H1 (cell line): ENCODE measurements around the gene GALNT17. TPM values are rescaled to one million over a fixed set of nuclear protein-coding genes. Genes with fewer than 3 reads are reported as not detected.

ENCODE experiments used
- BRCA1 ChIP-seq: IDR thresholded peaks from 2 replicates; pipeline ENCODE4 v1.6.1; 2012; ENCODE audit warnings: low read depth, low read length, improper control_type of control experiment
- CHD1 ChIP-seq: IDR thresholded peaks from 2 replicates; pipeline ENCODE4 v1.6.1; 2012; ENCODE audit warnings: low read depth, low read length, improper control_type of control experiment
- CTBP2 ChIP-seq: IDR thresholded peaks from 2 replicates; pipeline ENCODE4 v1.7.0; 2011; ENCODE audit warnings: borderline replicate concordance, mild to moderate bottlenecking, moderate library complexity, mixed read lengths, low read length; ENCODE audit not compliant: insufficient read depth, insufficient read length
- EP300 ChIP-seq, 2 experiments: IDR thresholded peaks; 1 replicate in 1 of 2; 2 replicates in 1 of 2; pipeline ENCODE4 v1.6.1; 2011 to 2012; ENCODE audit warnings: low read depth in 2 of 2, low read length in 2 of 2, mild to moderate bottlenecking in 2 of 2, borderline replicate concordance in 1 of 2, inconsistent platforms in 1 of 2, moderate library complexity in 1 of 2
- GTF2F1 ChIP-seq: IDR thresholded peaks from 2 replicates; pipeline ENCODE4 v1.6.1; 2012; ENCODE audit warnings: low read depth, low read length, improper control_type of control experiment, borderline replicate concordance
- HDAC2 ChIP-seq, 2 experiments: fragments of 300-600 bp in 1 of 2; sonication (generic) in 1 of 2; IDR thresholded peaks; 2 replicates each; pipeline ENCODE4 v1.6.1; 2011 to 2012; ENCODE audit warnings: low read depth in 2 of 2, low read length in 2 of 2, mild to moderate bottlenecking in 2 of 2, moderate library complexity in 2 of 2, borderline replicate concordance in 1 of 2, inconsistent platforms in 1 of 2
- JUN ChIP-seq: IDR thresholded peaks from 2 replicates; pipeline ENCODE4 v1.6.1; 2011; ENCODE audit warnings: low read depth, mild to moderate bottlenecking, improper control_type of control experiment, low read length
- JUND ChIP-seq: IDR thresholded peaks from 2 replicates; pipeline ENCODE4 v1.6.1; 2011; ENCODE audit warnings: mild to moderate bottlenecking, improper control_type of control experiment, low read length
- MAFK ChIP-seq: IDR thresholded peaks from 2 replicates; pipeline ENCODE4 v1.6.1; 2012; ENCODE audit warnings: low read depth, mild to moderate bottlenecking, improper control_type of control experiment, low read length
- SIN3A ChIP-seq, 2 experiments: IDR thresholded peaks in 1 of 2; conservative IDR thresholded peaks in 1 of 2; 2 replicates each; pipeline ENCODE4 v1.6.1; 2011 to 2012; ENCODE audit warnings: low read length in 2 of 2, improper control_type of control experiment in 1 of 2, low read depth in 1 of 2, mild to moderate bottlenecking in 1 of 2
- polyA plus RNA-seq, 7 experiments: library from polyadenylated mRNA; depleted of rRNA in 3 of 7; stranded (reverse) in 5 of 7; unstranded in 2 of 7; fragments of >200 nt in 5 of 7; fragments of 200-250 nt in 2 of 7; gene quantifications; 1 replicate in 5 of 7; 2 replicates in 1 of 7; 4 replicates in 1 of 7; pipeline versions ENCODE4 v1.2.1 to v1.2.3, GENCODE V29; 2011 to 2013; ENCODE audit warnings: missing spikeins in 2 of 7, mixed read lengths in 2 of 7
- total RNA-seq: library from RNA; stranded (reverse); fragmentation: NEBNext Ultra II Directional; extraction: Animal tissue kit (Norgen Biotek cat#: 25700); gene quantifications from 2 replicates; pipeline ENCODE4 v1.2.1, GENCODE V29; 2021

The GALNT17 gene
- total and polyA plus RNA-seq, 2 of the 8 experiments (the other 6 are each of a cell fraction or from before 2014, with no cell fraction given) = 37.7 to 47.0 TPM

- TF ChIP-seq MAFK (no peak), EP300 (IDR thresholded peaks at IDR 0.05; ENCODE audit: borderline replicate concordance in 1 of 2, low read depth in 2 of 2, low read length in 2 of 2) (no peak), SIN3A (conservative IDR thresholded peaks at IDR 0.05 in 1 of 2, IDR thresholded peaks at IDR 0.05 in 1 of 2; ENCODE audit: low read depth in 1 of 2, low read length in 2 of 2) (no peak), BRCA1 (no peak), HDAC2 (IDR thresholded peaks at IDR 0.05; ENCODE audit: borderline replicate concordance in 1 of 2, low read depth in 2 of 2, low read length in 2 of 2) (no peak), CTBP2 (no peak), JUND (no peak), JUN (no peak), GTF2F1 (no peak), CHD1 (no peak)
Observed at GRCh38 chr7:71754828-71755227, 622.9 kb downstream of the GALNT17 start (continued).
